Middle frontal gyrus (tissue), 1 donor: ENCODE results near the gene TIAL1.
"Not testable (repeated sequence)": the region's sequence is repeated elsewhere in the genome, so short reads cannot be mapped to it uniquely, and the experiment has no call there.

ENCODE experiments used
- DNase-seq: peaks from one replicate; pipeline ENCODE4 v3.0.0-alpha.2; 2015; ENCODE audit warnings: low spot score; ENCODE audit errors: extremely low spot score

TIAL1 gene

DNA sequence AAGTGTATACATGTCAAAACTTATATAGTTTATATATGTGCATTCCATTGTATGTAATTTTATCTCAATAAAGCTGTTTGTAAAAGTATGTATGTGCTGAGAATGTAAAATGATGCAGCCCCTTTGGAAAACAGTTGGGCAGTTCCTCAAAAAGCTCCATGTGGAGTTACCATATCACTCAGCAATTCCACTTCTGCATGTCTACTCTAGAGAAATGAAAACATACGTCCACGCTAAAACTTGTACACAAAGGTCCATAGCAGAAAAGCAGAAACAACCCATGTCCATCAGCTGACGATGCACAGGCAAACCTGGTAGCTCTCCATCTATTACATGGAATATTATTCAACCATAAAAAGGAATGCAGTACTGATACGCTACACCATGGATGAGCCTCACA lies 45.9 kb downstream of the TIAL1 start:
- no peak for DNase-seq

DNA sequence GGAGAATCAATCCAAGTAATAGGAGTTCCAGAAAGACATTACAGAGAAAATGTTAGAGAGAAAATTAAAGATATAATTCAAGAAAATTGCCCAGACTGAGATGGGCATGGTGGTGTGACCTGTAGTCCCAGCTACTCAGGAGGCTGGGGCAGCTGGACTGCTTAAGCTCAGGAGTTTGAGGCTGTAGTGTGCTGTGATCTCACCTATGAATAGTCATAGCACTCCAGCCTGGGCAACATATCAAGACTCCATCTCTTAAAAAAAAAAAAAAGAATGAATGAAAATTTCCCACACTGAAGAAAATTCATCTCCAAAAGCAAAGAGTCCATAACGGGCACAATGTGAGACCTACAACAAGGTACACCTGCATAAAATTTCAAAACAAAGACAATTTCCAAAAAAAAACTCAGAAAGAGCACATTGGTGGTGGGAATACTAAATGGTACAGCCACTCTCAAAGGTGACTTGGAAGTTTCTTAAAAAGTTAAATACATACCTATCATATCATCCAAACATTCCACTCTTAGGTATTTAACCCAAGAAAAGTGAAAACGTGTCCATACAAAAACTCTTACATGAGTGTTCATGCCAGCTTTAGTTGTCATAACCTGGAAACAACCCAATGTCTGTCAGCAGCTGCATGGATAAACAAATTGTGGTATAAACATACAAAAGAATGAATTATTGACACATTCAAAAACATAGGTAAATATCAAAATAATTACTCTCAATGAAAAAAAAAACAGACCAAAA lies 47.3 kb downstream of the TIAL1 start:
- DNase-seq = no peak

DNA sequence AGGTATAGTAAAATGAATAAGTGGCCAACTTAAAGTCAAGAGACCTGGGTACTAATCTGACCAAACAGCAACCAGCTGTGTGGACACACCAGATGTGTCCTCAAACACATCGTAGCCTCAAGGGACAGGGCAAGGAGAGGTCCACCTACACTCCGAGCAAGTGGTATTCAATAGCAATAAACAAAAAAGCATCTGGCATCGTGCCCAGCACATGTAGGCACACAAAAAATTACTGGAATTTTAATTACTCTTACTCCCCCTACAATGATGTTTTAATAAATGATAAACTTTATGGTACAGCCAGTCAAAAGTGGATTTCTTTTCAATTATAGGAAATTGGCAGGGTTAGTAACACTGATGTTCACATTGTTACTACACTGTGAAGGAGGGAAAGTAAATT lies 50.8 kb downstream of the TIAL1 start:
- no peak for DNase-seq

DNA sequence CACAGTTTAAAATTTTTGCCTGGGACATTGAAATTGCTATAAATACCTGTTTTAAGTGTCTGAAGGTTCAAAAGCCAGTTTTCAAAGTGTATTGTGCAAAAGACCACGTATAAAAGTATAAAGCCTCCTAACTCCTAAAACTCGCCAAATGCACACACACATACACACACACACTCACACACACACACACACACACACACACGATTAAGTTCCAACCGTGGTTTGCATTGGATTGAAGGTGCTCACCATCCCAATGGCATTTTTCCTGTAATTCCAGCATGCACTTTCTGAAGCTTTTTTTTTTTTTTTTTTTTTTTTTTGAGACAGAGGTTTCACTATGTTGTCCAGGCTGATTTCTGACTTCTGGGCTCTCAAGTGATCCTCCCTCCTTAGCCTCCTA lies 51.5 kb downstream of the TIAL1 start:
- no peak for DNase-seq

DNA sequence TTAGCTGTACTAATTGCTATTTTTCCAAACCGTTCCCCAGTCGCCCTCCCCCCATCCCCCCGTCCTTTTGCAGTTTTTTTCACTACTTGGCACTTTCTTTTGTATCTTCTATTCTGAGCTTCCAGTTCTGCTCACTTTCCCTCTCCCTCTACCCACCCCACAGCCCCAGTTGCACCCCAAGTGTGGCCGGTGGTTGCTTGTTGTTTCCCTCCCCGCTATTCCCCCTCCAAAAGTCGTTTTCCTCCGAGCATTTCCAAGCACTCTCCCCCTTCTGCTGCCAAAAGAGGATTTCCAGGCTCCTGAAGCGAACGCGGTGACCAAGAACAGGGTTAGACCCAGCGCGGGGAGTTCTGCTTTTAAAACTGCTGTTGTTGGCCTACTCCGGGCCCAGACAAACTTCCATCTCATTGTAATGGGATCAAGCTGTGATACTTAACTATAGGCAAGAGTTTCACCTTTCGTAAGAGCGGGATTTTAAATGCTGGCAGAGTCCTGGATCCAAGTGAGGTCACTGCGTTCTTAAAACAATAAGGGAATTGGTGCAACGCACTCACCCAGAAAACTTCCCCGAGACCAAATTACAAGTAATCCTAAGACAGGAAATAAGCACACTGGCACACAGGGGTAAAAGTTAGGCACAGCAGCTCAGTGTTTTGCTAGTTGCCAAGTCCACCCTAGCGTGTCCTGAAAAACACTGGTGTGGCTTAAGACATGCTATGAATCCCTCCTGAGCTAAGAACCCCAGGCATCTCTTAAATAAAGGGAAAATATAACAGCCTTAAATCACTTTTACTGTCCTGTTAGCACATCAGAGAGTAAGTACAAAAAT lies 52.7 kb downstream of the TIAL1 start:
- no peak for DNase-seq

DNA sequence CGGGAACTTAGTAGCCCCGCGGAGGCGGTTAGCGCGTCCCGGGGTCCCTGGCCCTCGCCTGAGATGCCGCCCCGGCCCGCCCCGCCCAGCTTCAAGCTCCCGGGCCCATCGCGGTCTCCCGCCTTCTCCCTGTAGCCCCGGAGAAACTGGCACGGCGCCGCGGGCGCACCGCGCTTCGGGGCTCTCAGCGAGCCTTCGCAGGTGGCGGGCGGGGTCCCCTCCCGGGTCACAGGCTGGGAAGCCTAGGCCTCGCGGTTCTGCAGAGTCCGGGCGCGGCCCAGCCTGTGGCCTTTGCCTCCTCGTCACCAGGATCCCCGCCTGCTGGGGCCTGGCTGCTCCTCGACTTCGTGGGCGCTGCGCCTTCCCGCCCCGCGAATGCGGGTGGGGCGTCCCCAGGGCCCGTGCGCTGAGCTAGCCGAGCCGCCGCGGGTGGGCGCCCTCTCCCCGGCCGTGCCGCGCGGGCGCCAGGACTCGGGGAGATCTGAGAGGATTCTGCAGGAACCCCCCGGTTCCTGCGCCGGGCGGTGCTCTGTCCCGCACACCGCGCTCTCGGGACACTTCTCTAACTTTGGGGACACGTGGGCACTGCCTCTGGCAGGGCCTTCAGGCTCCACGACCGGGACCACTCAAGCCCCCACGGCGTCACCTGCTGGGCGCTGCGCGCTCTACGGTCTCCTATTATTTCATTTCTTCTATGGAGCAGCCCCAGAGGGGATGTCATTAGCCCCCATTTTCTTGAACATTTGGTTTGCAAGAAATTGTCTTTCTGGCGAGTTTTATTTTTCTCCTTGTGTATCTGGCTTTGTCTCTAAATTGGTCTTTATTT lies 53.6 kb downstream of the TIAL1 start:
- DNase-seq = no peak

DNA sequence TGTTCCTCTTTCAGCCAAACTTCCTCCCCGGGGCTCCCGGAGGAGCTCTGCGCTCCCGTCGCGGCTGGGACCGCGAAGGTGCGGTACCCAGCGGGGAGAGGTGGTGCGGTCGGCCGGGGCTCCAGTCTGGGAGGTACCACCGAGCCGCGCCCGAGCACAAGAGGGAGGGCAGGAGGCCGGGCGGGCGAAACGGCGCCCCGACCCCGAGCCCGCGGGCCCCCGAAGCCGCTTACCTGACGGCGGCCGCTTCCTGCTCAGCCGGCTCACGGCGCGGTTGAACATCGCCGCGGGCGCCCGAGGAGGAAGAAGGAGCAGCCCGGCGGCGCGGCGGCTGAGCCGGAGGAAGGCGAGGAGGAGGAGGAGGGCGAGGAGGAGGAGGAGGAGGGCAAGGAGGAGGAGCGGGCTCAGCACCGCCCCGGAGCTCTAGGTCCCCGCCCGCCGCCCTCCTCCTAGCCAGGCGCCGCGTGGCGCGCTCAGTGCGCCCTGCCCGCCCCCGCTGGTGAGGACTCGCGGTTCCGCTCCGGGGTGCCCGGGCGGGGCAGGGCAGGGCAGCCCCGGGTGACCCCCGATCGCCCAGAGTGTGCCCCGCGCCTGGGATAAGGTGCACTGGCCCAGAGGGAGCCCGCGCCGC lies 54.3 kb downstream of the TIAL1 start, which contains the start of gene RGS10:
TSS of gene RGS10 (minus strand) at position 363 of the 631 bp plus-strand sequence. CDS start at position 282, 81 bp downstream.
- no peak for DNase-seq

DNA sequence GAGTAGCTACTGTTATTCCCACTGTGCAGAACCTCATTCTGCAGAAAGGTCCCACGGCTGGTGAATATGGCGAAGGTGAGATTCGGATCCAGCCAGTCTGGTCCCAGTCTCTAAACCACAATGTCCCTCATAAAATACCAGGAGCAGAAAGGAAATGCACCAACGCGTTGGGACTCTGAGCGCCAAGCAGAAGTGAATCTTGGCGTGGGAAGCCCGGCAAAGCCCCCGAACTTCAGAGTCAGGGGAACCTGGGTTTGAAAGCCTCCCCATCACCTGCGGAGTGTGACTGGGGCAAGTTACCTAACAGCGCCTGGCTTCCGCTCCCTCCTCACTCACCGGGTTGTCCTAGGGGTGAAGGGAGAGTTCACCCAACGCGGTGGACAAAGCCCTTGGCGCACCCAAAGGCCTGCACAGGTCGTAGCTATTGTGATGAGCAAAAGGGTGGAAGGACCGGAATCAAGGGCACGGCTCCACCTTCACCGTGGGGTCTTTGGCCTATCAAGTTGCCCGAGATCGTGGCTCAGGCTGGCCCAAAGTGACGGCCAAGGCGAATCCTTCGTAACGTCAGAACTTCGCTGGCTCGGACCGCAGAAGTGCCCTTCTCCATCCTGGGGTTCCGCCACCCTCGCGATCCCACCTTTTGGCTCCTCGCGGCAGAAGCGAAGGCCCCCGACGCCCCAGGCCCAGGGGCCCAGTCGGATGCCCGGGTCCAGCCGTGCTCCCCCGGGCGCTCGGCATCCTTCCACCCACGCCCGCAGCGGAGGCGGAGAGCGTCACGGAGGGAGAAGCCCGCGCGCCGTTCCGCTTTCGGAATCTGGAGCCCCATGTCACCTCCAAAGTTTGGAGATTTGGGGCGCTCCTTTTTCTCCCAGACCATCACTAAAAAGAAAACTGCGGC lies 55.1 kb downstream of the TIAL1 start:
- no peak for DNase-seq

DNA sequence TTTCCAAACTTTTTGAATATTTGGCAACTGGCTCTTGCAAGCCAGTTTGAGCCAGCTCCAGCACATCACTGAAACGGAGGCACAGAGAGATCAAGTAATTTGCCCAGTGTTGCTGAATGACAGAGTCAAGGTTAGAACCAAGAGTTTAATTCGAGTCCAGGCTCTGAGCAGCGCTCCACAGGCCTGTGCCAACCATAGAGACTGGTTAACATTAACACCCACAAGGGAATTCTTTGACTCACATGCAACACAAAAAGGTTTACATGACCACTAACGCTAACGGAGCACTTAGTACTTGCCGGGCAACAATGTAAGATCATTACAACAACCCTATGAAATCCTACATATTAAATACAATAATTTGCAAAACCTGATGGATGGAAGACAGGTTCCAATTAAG lies 55.7 kb downstream of the TIAL1 start:
- DNase-seq = no peak

DNA sequence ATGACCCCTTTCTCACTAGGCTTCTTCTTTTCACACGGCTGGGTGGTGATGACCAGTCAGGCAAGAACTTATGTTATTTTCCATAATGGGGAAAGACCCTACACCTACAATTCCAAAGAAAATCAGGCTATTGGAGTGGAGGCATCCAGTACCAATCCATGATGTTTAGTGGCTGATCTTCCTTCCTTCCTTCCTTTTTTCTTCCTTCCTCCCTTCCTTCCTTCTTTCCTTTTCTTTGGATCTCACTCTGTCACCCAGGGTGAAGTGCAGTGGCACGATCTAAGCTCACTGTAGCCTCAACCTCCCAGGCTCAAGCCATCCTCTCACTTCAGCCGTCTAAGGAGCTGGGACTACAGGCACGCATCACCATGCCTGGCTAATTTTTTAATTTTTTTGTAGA lies 56.7 kb downstream of the TIAL1 start:
- no peak for DNase-seq

DNA sequence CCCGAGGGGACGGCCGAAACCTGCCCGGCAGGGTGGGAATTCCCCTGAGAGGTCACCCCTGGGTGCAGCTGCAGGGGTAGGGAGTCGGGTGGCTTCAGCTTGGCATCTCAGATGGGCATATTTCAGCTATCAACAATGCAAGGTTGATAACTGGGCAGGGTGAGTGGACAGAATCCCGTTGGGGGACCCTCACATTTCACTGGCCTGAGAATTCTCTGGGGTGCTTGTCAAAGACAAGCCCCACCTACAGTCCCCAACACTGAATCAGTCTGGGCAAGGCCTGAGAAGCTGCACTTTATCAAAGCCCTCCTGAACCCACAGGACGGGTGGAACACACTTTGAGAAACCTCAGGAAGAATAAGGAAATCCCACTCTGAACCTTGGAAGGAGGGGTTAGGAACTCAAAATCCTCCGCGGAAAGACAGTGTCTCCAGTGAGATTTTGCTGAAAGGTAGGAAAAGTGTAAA lies 57.4 kb downstream of the TIAL1 start:
- DNase-seq = no peak

DNA sequence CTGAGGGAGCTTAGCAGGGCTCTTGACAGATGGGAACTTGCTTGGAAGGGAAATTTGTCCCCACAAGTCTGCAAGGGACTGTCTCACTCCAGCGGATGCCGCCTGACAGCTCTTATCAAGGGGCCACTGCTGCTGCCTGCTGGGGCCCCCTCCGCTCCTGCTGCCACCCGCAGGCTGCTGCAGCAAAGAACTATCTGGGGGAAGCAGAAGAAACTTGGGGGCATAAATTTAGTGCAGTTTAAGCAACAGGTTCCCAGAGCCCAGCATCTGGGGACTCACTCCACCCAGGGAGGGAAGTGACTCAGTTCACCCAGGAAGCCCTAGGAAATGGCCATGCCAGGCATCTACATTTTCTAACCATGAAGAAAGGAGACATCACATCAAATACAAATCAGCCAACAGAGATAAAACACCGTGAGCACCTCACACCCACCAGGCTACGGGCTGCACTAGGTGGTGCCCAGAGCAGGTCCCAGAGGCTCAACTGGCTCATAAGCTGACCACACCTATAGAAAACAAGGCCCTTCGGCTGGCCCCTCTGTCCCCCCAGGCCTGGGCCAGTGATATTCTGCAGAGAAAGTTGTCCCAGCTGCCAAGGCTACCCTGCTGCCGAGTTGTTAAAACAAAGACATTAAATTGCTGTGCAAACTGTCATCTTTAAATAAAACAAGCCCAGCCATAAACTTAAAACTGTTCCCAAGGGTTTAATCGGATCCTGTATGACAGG lies 58.0 kb downstream of the TIAL1 start:
- no peak for DNase-seq

DNA sequence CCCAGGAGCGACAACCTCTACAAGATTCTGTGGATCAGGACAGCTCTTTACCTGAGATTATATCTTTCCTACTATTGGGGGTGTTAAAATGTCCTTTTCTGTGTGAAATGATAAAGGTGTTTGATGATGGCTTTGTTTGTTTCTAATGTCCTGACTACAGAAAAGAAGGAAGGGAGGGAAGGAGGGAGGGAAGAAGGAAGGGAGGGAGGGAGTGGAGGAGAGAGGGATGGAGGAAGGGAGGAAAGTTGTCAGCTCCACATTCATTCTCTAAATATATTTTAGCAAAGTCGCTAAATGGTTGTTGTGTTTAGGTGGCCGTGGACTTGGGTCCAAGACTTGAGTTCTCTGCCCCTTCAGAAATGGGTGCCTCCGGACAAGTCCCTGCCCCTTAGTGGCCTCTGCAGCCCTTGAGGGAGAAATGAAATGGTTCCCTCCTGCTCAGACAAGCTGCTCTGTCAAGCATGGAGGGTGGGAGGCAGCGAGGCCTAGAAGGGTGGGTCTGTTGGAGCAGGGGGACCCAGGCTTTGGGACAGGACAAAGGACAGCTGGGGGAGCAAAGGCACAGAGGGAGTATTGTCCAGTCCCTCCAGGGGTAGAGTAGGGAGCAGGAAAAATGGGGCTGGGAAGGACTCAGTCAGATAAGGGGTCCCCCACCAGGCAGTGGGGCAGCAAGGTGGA lies 58.7 kb downstream of the TIAL1 start:
- no peak for DNase-seq

DNA sequence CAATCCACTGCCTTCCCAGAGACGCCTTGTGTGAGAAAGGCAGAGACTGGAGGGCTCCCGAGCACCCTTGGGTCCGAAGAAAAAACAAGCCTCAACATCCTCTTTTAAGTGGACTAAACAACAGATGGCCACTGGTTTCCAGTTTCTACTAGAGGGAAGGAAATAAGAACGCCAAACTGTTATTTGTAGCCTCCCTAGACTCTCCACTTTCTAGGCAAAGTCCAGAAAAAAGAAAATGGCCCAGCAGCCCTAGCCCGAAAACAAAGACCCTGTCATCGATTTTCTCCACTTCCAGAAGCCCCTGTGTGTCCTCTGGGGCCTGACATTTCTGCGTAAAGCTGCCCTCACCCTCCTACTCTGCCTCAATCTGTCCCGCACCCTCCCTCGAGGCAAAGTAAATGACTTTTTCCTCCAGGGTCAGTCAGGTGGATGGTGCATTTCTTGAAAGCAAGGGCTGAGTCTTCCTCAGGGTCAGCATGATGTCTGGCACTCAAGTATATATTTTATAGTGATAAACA lies 60.2 kb downstream of the TIAL1 start:
- DNase-seq = no peak

DNA sequence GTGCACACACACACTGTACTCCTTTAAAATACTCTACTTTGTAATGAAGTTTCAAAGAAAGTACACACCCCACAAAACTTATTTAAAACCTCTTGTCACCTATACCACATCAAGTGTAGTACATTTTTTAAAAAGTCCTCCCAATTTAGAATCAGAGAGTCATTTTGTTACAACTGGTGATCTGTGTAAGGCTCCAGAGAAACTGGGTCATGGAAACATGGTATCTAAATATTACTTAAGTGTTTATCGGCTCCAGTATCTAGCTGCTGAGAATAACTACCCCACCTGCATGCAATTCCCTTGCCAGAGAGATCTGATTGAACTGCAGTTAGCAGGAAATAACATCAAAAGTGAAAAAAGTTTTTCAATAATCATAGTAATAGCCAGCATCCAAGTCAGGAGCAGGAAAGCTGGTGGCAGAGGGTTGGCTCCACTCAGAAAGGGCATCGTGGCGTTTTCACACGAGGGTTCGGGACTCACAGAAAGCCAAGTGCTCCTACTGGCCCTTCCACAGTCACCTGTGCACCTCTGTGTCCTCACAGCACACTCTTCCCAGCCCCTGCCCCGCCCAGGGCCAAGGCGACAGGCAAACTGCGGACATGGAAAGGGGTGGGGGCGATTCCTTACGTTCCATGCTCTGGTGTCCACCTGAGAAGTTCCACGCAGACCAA lies 60.8 kb downstream of the TIAL1 start:
- DNase-seq = no peak

DNA sequence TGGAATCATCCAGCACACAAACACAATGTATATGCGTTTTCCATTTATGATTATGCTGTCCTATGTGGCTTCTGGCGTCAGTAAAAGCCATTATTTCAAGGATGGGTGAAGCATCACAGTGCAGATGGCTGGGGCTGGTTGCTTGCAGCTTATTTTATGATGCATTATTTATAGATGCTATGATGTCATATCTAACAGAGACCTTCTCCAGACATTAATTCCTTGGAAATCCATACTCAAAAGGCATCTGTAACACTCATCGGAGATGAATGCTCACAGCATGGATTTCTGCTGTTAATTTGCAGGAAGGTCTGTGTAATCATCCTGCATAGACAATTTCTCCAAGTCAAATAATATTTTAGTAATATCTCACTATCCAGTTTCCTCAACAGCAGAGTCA lies 61.5 kb downstream of the TIAL1 start:
- DNase-seq = no peak

DNA sequence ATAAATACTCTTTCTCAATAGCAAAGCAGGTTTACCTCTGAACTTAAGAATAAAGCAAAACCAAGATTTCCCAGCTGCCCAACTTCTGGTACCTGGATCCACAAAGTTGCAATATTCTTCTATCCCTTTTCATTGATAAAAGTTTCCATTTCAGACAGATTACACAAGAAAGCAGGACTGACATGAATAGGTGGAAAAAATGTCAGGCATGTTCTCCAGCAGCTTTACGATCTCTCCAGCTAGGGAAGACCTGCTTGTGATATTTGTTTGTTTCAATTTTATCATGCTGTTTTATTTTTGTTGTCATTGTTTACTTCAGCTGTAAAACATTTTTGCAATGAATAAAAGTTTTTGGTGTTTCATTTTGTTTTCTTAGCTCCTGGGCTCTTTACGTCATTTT lies 63.3 kb downstream of the TIAL1 start:
- DNase-seq = no peak

DNA sequence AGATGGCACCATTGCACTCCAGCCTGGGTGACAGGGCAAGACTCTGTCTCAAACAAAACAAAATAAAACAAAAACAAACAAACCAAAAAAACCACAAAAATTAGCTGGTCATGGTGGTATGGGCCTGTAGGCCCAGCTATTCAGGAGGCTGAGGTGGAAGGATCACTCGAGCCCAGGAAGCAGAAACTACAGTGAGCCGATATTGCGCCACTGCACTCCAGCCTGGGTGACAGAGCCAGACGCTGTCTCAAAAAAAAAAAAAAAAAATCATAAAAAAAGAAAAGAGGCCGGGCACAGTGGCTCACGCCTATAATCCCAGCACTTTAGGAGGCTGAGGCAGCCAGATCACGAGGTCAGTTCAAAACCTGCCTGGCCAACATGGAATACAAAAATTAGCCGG lies 64.0 kb downstream of the TIAL1 start:
- not testable (repeated sequence) for DNase-seq
